H9 (cell line): Measurements from ENCODE around the gene ZNF431. TPM values are rescaled to one million over a fixed set of nuclear protein-coding genes. Genes with fewer than 3 reads are reported as not detected.

Source experiments
- DNase-seq: peaks from one replicate; pipeline ENCODE4 v3.0.0-alpha.2; 2017
- H2AFZ ChIP-seq: one replicate; pipeline ENCODE4 v1.6.1; 2013; ENCODE audit warnings: mild to moderate bottlenecking, low read length, control low read depth, moderate library complexity
- H2AK5ac ChIP-seq: 2 replicates; pipeline ENCODE4 v1.6.1; 2013; ENCODE audit warnings: low read length, control low read depth, mixed read lengths; ENCODE audit not compliant: insufficient read length
- H2BK120ac ChIP-seq: one replicate; pipeline ENCODE4 v1.6.1; 2013; ENCODE audit warnings: low read depth, mild to moderate bottlenecking, low read length, control low read depth, inconsistent platforms; ENCODE audit not compliant: poor library complexity, severe bottlenecking
- H2BK12ac ChIP-seq: 2 replicates; pipeline ENCODE4 v1.6.1; 2013; ENCODE audit warnings: low read length, control low read depth, mixed read lengths, low read depth; ENCODE audit not compliant: insufficient read length
- H2BK15ac ChIP-seq: 2 replicates; pipeline ENCODE4 v1.6.1; 2013; ENCODE audit warnings: low read depth, low read length, control low read depth
- H2BK20ac ChIP-seq: one replicate; pipeline ENCODE4 v1.6.1; 2013; ENCODE audit warnings: low read depth, mild to moderate bottlenecking, low read length, control low read depth, inconsistent platforms; ENCODE audit not compliant: poor library complexity, severe bottlenecking
- H2BK5ac ChIP-seq: 2 replicates; pipeline ENCODE4 v1.6.1; 2013; ENCODE audit warnings: low read length, control low read depth, mixed read lengths; ENCODE audit not compliant: insufficient read length
- H3K14ac ChIP-seq: 2 replicates; pipeline ENCODE4 v1.6.1; 2013; ENCODE audit warnings: low read length, control low read depth; ENCODE audit not compliant: insufficient read depth
- H3K18ac ChIP-seq: 2 replicates; pipeline ENCODE4 v1.6.1; 2013; ENCODE audit warnings: low read depth, mild to moderate bottlenecking, mixed read lengths, low read length, control low read depth; ENCODE audit not compliant: insufficient read length
- H3K23ac ChIP-seq: 2 replicates; pipeline ENCODE4 v1.6.1; 2013; ENCODE audit warnings: low read length, control low read depth, mixed read lengths, low read depth; ENCODE audit not compliant: insufficient read length
- H3K23me2 ChIP-seq: 2 replicates; pipeline ENCODE4 v1.6.1; 2013; ENCODE audit warnings: low read depth, mild to moderate bottlenecking, mixed read lengths, low read length, control low read depth; ENCODE audit not compliant: insufficient read length, poor library complexity, severe bottlenecking
- H3K27ac ChIP-seq: 2 replicates; pipeline ENCODE4 v1.5.1; 2013; ENCODE audit warnings: low read length, control low read depth, mixed read lengths, low read depth; ENCODE audit not compliant: insufficient read length
- H3K27me3 ChIP-seq: 2 replicates; pipeline ENCODE4 v1.6.1; 2013; ENCODE audit warnings: low read length, control low read depth, inconsistent platforms; ENCODE audit not compliant: insufficient read depth
- H3K4ac ChIP-seq: 2 replicates; pipeline ENCODE4 v1.6.1; 2013; ENCODE audit warnings: low read depth, mild to moderate bottlenecking, control low read depth, inconsistent platforms, low read length, moderate library complexity
- H3K4me1 ChIP-seq: 2 replicates; pipeline ENCODE4 v1.6.1; 2013; ENCODE audit warnings: low read length, control low read depth, inconsistent platforms; ENCODE audit not compliant: insufficient read depth
- H3K4me2 ChIP-seq: 2 replicates; pipeline ENCODE4 v1.6.1; 2013; ENCODE audit warnings: low read length, control low read depth, mixed read lengths; ENCODE audit not compliant: insufficient read length, insufficient read depth
- H3K56ac ChIP-seq: 2 replicates; pipeline ENCODE4 v1.6.1; 2013; ENCODE audit warnings: low read depth, mild to moderate bottlenecking, mixed read lengths, low read length, control low read depth; ENCODE audit not compliant: insufficient read length
- H3K79me1 ChIP-seq: 2 replicates; pipeline ENCODE4 v1.6.1; 2013; ENCODE audit warnings: low read depth, mild to moderate bottlenecking, moderate library complexity, low read length, control low read depth, inconsistent platforms; ENCODE audit not compliant: insufficient read depth, poor library complexity, severe bottlenecking
- H3K79me2 ChIP-seq: 2 replicates; pipeline ENCODE4 v1.6.1; 2013; ENCODE audit warnings: low read length, control low read depth, inconsistent platforms; ENCODE audit not compliant: insufficient read depth
- H3K9ac ChIP-seq: 2 replicates; pipeline ENCODE4 v1.6.1; 2013; ENCODE audit warnings: low read length, control low read depth, mixed read lengths; ENCODE audit not compliant: insufficient read length; ENCODE audit errors: extremely low read depth
- H3K9me3 ChIP-seq: one replicate; pipeline ENCODE4 v1.6.1; 2013; ENCODE audit warnings: low read depth, low read length, inconsistent platforms; ENCODE audit not compliant: control insufficient read depth
- H3T11ph ChIP-seq: one replicate; pipeline ENCODE4 v1.6.1; 2013; ENCODE audit warnings: mild to moderate bottlenecking, low read length, control low read depth, inconsistent platforms
- H4K20me1 ChIP-seq: one replicate; pipeline ENCODE4 v1.6.1; 2013; ENCODE audit not compliant: control insufficient read depth, insufficient read length, insufficient read depth
- H4K5ac ChIP-seq: 2 replicates; pipeline ENCODE4 v1.6.1; 2013; ENCODE audit warnings: low read depth, mild to moderate bottlenecking, mixed read lengths, low read length, control low read depth; ENCODE audit not compliant: insufficient read length
- H4K8ac ChIP-seq: replicated peaks from 2 replicates; pipeline ENCODE4 v1.6.1; 2013; ENCODE audit warnings: low read length, control low read depth, mixed read lengths, low read depth; ENCODE audit not compliant: insufficient read length
- H4K91ac ChIP-seq: 2 replicates; pipeline ENCODE4 v1.6.1; 2013; ENCODE audit warnings: low read depth, mild to moderate bottlenecking, moderate library complexity, mixed read lengths, low read length, control low read depth; ENCODE audit not compliant: insufficient read length
- H3K27ac Mint-ChIP-seq, 3 experiments: 2 replicates in 2 of 3; 3 replicates in 1 of 3; pipeline ENCODE4 v1.8.0; 2020 to 2021; ENCODE audit warnings: mixed read lengths in 3 of 3, mild to moderate bottlenecking in 1 of 3, moderate library complexity in 1 of 3
- H3K27me3 Mint-ChIP-seq: 2 replicates; pipeline ENCODE4 v1.8.0; 2021; ENCODE audit warnings: low read depth, mild to moderate bottlenecking, moderate library complexity, mixed read lengths
- H3K36me3 Mint-ChIP-seq, 3 experiments: 2 replicates in 2 of 3; 3 replicates in 1 of 3; pipeline ENCODE4 v1.8.0; 2020 to 2021; ENCODE audit warnings: low read depth in 3 of 3, mixed read lengths in 3 of 3; ENCODE audit not compliant: insufficient read depth in 1 of 3
- H3K4me1 Mint-ChIP-seq, 2 experiments: 2 replicates each; pipeline ENCODE4 v1.8.0; 2020; ENCODE audit warnings: mixed read lengths in 2 of 2
- H3K4me3 Mint-ChIP-seq, 2 experiments: 2 replicates in 1 of 2; 3 replicates in 1 of 2; pipeline ENCODE4 v1.8.0; 2020 to 2021; ENCODE audit warnings: mild to moderate bottlenecking in 2 of 2, mixed read lengths in 2 of 2, moderate library complexity in 1 of 2
- H3K9me3 Mint-ChIP-seq, 2 experiments: 2 replicates in 1 of 2; 3 replicates in 1 of 2; pipeline ENCODE4 v1.8.0; 2020; ENCODE audit warnings: mild to moderate bottlenecking in 2 of 2, mixed read lengths in 2 of 2, moderate library complexity in 1 of 2
- CTCF ChIP-seq: fragments of 200-600 bp; sonication (generic); conservative IDR thresholded peaks from 3 replicates; pipeline ENCODE4 v1.8.0; 2021; ENCODE audit warnings: antibody characterized with exemption, mild to moderate bottlenecking
- total RNA-seq: library from RNA; stranded (reverse); gene quantifications from 2 replicates; pipeline ENCODE4 v1.2.1, GENCODE V29; 2021

The ZNF431 gene
- total RNA-seq, 1 experiment from 2014 or later = 47.4 TPM

- no peak overlapping the region for H4K91ac ChIP-seq
- no peaks in the 10 kb centered on the region for H3K9me3 ChIP-seq
- no peak overlapping the region for H3K18ac ChIP-seq
- no peak overlapping the region for H2AK5ac ChIP-seq
- no peaks in the 10 kb centered on the region for H3K79me1 ChIP-seq
- no peak overlapping the region for H2AFZ ChIP-seq
- H3K27ac ChIP-seq = no peak overlapping the region
- no peak overlapping the region for H3K56ac ChIP-seq
- H2BK120ac ChIP-seq = no peak overlapping the region
- H3K4ac ChIP-seq = no peak overlapping the region
- no peak overlapping the region for H2BK20ac ChIP-seq
- no peaks in the 10 kb centered on the region for H4K20me1 ChIP-seq
- peaks cover 15 to 16% of the 10 kb centered on the region in 2 experiments for H3K4me1 Mint-ChIP-seq
- no peaks in the 10 kb centered on the region for H3K79me2 ChIP-seq
- no peak for DNase-seq
- no peak overlapping the region for H3T11ph ChIP-seq
- H2BK15ac ChIP-seq = no peak overlapping the region
- no peak overlapping the region for H2BK12ac ChIP-seq
- H3K27me3 Mint-ChIP-seq = no peaks in the 10 kb centered on the region
- no peak overlapping the region for H2BK5ac ChIP-seq
- H3K4me2 ChIP-seq = no peak overlapping the region
- H3K9me3 Mint-ChIP-seq = peaks cover 0 to 8% of the 10 kb centered on the region in 2 experiments; a peak in 2 of 5 replicates
- H3K23me2 ChIP-seq = no peaks in the 10 kb centered on the region
- no peak overlapping the region for H3K4me3 Mint-ChIP-seq
- no peak overlapping the region for H3K9ac ChIP-seq
- peaks cover 10 to 16% (median 11%) of the 10 kb centered on the region in 3 experiments for H3K36me3 Mint-ChIP-seq
- H3K4me1 ChIP-seq = no peaks in the 10 kb centered on the region
- H4K5ac ChIP-seq = no peak overlapping the region
- H4K8ac ChIP-seq = no peak overlapping the region
- H3K14ac ChIP-seq = no peak overlapping the region
- H3K23ac ChIP-seq = no peak overlapping the region
- H3K27ac Mint-ChIP-seq = no peak overlapping the region
- no peaks in the 10 kb centered on the region for H3K27me3 ChIP-seq
- TF ChIP-seq CTCF = no peak
Measured at GRCh38 chr19:21126078-21126477, 15.8 kb upstream of the ZNF431 start.
